CD4-positive, alpha-beta T cell treated with Interleukin-6 for 4 hours (primary cell): ENCODE measurements around the gene GZMM.
"Not testable (repeated sequence)": the region's sequence is repeated elsewhere in the genome, so short reads cannot be mapped to it uniquely, and the experiment has no call there.

Experiments used
- DNase-seq: peaks from one replicate; pipeline ENCODE4 v3.0.0-alpha.2; 2020; ENCODE audit warnings: mixed read lengths

The GZMM gene

DNA sequence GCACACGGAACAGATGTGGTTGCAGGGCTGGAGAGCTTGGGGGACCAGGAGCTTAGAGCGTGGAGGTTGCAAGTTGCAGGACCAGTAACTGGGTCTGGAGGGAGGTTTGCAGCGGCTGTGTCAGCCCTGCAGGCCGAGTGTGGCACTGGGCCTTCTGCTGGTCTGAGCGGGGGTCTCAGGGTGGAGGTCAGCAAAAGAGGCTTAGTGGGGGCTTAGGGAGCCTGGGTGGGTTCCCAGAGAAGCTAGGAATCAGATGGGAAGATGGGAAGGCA is 40.1 kb downstream of the GZMM start:
- no peak for DNase-seq

DNA sequence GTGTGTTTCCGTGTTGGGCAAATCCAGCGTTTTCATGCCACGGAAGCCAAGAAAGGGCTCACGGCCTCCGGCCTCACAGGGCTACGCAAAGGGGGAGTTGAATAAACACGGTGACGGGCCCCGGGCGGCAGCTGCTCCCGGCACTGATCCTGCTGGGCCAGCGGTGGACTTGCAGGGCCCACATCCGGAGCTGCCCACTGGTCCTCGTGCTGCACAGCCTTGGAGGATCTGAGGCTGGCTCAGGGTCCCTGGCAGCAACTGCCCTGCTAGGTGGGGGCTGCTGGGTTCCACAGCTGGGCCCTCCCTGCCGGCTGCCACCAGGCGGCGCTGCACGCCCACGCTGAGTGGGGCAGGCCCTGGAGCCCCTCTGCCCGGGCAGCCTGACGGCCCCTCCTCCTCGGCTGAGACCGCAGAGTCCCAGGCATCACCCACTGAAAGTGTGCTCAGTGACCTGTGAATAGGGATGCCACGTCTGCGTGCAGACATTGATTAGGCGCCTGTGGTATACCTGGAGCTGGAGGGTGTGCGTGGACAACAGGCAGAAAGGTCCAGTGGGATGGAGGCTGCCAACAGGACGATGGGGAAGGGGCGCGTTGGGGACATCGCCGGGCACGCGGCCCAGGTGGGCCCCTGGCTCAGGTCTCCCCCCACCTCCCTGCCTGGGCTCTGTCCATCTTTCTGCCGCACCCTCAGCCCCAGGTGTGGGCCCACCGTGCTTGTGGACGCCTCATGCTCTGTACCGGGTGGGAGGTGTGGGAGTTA is 40.6 kb downstream of the GZMM start:
- DNase-seq, result peak; percentile 73

DNA sequence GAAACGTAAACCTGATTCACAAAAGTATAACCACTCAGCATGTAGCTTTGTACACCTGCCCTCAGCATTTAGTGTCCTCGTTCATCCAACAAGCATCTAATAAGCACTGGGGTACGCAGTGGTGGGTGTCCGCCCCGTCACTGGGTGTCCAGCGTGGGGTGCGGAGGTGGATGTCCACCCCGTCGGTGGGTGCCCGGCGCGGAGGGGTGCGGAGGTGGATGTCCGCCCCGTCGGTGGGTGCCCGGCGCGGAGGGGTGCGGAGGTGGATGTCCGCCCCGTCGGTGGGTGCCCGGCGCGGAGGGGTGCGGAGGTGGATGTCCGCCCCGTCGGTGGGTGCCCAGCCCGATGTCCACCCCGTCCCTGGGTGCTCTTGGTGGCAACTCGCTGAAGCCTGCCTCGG is 41.3 kb downstream of the GZMM start:
- DNase-seq, result not testable (repeated sequence)

DNA sequence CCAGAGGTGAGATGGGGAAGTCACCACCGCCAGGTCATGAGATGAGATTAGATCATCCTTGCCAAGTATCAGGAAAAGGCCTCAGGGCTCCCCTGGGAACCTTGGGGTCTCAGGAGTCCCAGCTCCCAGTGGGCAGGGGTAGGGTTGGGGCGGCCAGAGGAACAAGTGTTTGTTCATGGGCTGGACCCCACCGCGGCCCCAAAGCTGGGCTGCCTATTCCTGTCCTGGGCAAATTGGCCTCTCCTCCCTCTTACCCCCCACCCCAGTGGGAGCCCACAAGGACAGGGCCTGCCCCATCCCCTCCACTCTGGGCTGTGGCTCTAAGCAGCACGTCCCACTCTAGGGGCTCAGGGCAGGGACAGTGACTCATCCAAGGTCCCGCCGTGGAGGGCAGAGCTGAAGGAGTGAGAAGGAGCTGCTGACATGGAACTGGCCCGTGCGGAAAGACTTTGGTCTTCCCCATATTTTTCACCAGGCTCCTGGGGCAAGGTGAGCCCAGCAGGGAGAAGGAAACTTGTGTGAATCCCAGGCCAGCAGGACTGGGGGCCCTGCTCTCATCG is 41.8 kb downstream of the GZMM start:
- no peak for DNase-seq

DNA sequence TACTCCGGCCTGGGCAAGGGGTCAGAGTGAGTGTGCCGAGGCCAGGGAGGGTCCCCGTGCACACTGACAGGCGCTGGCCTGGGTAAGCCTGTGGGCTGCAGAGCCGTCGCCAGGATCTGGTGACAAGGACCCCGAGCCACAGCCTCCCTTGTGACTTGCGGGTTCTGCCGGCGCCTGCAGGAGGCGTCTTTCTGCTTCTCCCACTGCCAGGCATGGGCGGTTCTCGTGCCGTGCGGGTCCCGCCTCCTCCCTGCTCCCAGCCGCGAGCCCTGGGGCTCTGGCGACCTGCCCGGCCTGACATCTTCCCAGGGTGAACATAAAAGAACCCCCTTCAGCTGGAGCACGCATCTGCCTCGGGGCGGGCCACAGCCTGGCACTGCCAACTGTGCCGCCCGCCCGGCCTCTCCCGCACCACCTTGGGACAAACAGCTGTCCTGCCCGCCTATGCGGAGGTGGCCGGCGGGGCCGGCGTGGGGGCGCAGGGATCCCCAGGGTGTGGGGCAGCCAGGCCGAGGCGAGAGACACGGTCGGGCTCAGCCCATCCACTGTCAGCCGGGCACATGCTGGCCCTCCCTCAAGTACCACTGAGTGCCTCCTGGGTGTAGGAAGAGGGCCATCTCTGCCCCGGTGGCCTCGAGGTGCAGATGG is 44.4 kb downstream of the GZMM start:
- DNase-seq, result peak; percentile 73

DNA sequence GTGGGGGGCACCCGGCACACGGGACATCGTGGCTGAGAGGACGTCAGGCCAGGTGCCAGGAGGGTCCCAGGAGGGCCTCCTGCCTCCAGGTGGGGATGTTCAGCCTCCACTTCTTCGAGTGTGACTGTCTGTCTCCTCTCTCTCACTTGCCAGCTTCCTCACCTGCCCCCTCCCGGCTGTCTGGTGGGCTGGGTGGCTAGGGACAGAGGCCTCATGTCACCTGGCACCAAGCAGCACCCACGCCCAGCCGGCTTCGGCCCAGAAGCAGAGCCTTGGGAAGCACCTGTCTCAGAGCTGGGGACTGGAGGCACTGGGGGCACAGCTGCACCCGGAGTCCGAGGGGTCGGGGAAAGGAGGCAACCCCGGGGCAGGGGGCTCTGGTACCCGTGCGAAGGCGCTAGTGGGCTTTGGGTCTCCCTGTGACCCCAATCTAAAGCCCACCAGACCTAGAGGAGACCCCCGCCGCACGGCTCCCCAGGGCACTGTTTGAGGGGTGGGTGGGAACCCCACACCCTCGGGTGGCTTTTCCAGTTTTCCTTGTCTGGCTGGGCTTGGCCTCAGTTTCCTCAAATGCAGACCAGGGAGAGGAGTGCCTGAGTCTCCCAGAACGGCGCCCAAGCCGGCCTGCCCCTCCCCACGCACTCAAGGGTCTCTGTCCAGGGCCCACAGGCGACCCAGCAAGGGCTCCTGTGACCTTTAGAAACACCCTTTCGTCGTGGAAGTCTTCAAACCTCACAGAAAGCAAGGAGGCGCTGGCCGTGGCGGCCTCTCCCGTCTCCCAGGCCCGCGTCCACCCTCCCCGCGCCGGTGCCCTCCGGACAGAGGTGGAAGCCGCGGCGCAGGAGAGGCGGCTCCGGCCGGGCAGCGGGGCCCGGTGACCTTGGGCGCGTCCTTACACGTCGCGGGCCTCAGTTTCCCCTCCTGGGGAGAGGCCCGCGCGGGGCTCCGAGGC is 45.2 kb downstream of the GZMM start:
- peak; percentile 14 for DNase-seq

DNA sequence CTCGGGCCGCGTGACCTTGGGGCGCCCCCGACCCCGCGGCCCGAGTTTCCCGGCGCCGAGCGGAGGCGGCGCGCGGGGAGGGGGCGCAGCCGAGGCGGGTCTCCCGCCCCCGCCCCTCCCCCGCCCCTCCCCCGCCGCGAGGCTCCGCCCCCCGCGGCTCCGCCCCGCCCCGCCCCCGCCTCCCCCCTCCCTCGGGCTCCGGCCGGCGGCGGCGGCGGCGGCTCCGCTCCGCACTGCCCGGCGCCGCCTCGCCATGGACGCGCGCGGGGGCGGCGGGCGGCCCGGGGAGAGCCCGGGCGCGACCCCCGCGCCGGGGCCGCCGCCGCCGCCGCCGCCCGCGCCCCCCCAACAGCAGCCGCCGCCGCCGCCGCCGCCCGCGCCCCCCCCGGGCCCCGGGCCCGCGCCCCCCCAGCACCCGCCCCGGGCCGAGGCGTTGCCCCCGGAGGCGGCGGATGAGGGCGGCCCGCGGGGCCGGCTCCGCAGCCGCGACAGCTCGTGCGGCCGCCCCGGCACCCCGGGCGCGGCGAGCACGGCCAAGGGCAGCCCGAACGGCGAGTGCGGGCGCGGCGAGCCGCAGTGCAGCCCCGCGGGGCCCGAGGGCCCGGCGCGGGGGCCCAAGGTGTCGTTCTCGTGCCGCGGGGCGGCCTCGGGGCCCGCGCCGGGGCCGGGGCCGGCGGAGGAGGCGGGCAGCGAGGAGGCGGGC is 46.0 kb downstream of the GZMM start, which contains the start of gene HCN2:
HCN2 (plus strand) TSS at position 189 of the 703 bp plus-strand sequence; CDS start at position 254, 65 bp downstream.
- DNase-seq, result no peak

DNA sequence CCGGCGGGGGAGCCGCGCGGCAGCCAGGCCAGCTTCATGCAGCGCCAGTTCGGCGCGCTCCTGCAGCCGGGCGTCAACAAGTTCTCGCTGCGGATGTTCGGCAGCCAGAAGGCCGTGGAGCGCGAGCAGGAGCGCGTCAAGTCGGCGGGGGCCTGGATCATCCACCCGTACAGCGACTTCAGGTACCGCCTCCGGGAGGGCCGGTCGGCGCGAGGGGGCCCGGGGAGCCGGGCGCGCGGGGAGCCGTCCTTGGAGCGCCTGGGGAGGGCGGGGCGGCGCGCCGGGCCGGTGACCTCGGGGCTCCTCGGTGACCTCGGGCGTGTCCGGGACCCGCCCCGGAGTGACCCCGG is 46.5 kb downstream of the GZMM start:
- peak; percentile 48 for DNase-seq

DNA sequence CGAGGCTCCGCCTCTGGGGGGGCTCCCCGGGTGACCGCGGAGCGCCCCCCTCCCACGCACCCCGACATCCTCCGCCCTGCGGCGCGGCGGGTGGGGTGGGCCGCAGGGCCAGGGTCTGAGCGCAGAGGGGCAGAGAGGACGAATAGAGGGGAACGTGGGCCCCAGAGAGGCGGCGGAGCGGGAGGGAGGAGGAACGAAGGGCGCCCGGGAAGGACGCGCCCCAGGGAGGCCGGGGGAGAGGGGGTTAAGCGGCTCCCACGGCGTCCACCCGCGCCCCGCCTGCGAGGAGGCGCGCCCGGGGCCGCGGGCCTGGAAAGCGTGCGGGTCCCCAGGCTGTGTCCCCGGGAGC is 46.9 kb downstream of the GZMM start:
- no peak for DNase-seq

DNA sequence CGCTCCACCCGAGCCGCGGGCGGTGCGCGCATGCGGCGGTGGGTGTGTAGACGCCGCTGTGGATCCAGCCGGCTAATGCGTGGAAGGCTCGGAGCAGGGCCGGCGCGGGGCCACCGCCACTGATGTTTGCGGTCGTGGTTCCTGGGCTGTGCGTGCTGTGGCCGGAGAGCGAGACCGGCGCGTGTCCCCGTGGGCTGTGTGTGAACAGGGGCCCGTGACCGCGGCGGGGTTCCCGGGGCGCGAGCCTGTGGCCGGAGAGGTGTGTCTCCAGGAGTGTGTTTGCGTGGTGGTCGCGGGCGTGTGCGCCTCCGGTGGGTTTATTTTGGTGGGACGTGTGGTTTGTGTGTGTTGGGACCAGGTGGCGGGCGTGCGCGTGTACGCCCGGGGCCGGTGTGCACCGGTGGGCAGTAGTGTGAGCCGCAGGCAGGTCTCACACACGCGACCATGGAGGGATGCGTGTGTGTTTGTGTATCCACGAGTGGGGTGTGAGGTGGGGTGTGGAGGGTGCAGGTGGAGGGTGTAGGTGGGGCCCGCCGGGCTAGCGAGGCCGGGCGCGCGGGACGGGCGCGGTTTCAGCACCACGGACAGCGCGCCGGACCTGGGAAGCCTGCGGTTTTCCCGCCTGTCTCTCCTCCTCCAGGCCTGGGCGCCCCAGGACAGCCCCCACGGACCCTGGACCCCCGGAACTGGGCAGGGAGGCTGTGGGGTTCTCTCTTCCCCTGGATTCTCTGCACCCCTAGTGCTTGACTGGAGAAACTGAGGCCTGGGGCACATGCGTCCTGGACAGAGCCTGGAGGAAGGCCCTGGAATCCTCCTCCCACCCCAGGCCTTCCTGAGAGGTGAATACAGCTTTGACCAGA is 47.5 kb downstream of the GZMM start:
- no peak for DNase-seq

DNA sequence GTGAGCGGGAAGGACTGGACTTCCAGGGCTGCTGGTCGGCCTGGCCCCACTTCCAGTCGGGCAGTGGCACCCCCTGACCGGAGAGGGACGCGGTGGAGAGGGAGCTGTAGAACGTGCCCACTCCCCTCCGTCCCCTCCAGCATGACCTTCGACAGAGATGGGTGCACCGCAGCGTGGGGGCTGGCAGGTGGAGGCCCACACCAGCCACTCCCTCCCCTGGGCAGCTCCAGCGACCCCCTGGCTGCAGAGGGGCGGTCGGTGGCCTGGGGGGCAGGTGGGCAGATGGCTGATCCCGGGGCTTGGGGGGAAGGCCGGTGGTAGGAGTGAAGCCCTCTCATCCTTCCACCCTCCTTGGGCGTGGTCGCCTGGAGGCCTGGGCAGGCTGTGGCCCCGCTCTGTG is 48.2 kb downstream of the GZMM start:
- DNase-seq, result no peak

DNA sequence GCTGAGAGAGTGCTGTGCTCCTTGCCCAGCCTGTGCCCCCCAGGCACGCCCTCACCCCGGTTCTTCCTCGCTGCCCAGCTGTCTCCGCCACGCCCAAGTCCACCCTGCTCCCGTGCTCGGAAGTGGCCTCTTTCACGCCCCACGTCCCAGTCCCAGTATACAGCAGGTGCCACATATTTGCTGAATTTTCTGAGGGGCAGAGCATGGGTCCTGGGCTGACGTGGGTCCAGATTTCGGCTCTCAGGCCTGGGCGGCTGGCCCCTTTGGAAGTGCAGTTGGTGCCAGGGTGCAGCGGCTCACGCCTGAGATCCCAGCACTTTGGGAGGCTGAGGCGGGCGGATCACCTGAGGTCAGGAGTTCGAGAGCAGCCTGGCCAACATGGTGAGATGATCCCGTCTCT is 49.2 kb downstream of the GZMM start:
- DNase-seq, result no peak

DNA sequence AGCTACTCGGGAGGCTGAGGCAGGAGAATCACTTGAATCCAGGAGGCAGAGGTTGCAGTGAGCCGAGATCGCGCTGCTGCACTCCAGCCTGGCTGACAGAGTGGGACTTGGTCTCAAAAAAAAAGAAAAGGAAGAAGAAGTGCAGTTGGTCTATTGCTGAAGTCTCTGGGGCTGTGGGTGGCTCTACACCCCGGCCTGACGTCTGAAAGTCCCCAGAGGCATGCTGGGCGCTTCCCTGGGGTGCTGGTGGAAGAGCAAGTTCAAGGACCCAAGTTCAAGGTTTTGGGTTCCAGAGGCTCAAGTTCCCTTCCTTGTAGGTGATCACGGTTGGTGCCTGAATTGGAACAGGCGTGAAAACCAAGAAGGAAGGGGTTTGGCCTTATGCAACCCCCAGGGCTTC is 49.7 kb downstream of the GZMM start:
- no peak for DNase-seq

DNA sequence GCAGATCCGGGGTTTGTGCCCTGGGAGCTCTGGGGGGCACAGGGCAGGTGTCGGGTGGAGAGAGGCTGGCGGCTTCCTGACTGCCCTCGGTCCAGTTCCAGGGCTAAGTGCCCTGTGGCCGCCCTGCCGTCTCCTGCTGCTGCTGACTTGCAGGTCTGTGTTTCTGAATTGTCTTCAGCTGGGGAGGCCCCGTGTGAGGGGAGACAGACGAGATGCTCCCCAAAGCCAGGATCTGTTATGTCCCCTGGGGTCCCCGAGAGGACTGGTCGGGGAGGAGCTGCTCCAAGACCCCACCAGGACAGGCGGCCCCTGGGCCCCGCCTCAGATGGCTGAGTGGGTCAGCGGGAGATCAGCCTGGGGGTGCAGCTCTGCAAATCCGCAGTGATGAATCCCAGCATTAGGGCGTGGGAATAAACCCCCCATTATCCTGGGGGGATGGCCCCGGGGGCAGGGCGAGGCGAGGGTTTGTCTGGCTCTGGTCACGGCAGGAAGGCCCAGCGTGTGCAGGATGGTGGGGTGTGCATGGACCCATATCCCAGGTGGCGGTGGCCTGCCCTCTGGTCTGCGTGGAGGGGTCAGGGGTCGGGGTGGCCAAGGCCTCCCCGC is 50.5 kb downstream of the GZMM start:
- DNase-seq, result no peak

DNA sequence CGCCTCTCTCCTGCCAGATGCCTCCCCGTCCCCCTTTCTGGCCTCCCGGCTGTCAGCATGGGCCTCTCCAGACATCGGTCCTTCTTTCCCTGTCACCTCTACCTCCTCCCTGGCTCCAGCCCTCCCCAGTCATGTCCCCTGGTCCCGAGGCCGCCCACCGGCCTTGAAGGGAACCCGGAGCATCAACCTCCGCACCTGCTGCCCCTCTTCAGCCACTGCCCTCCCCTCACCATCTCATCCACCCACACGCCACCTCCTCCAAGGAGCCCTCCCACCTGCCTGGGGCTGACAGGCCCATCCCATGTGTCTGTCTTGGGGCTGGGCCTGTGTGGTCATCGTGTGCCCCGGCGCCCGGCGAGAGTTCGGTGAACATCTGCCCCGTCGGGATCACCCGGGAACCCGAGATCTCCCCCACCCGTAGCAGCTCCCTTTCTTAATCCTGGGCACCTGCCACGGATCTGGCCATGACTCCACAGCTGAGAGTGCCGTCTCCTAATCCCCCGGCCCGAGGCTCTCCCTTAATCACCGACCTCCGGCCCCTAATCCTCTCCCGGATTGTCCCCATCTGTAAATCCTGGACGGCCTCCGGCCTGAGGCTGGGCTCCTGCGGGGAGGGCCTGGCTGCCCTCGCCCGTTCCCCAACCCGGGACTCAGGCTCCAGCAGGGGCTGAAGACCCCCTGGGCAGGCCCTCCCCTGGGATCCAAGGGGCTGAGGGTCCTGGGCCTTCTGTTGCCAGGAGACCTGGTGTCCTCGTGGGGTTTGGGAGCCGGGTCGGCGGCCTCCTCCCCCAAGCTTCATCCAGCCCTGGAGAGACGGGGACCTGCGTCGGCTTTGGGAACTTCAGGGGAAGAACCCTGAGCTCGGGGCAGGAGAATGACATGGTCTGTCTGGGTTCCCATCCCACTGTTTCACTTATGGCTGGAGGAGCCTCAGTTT is 51.7 kb downstream of the GZMM start:
- no peak for DNase-seq

DNA sequence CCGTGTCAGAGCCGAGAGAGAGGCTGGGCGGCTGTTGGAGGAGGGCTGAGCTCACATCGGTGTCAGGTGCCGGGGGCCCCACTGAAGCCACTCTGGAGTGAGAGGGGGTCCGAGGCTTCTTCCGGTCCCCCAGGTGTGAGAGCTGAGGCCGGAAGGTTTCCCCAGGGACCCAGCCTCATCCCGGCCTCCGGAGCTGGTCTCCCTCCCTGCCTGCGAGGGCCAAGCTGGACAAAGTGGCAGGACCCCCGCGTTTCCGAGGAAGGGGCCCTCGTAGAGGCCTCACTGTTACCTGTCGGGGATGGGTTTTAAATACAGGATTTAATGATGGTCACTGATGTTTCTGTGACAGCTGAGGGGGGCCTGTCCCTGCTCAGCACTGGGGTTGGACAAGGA is 52.4 kb downstream of the GZMM start:
- no peak for DNase-seq

DNA sequence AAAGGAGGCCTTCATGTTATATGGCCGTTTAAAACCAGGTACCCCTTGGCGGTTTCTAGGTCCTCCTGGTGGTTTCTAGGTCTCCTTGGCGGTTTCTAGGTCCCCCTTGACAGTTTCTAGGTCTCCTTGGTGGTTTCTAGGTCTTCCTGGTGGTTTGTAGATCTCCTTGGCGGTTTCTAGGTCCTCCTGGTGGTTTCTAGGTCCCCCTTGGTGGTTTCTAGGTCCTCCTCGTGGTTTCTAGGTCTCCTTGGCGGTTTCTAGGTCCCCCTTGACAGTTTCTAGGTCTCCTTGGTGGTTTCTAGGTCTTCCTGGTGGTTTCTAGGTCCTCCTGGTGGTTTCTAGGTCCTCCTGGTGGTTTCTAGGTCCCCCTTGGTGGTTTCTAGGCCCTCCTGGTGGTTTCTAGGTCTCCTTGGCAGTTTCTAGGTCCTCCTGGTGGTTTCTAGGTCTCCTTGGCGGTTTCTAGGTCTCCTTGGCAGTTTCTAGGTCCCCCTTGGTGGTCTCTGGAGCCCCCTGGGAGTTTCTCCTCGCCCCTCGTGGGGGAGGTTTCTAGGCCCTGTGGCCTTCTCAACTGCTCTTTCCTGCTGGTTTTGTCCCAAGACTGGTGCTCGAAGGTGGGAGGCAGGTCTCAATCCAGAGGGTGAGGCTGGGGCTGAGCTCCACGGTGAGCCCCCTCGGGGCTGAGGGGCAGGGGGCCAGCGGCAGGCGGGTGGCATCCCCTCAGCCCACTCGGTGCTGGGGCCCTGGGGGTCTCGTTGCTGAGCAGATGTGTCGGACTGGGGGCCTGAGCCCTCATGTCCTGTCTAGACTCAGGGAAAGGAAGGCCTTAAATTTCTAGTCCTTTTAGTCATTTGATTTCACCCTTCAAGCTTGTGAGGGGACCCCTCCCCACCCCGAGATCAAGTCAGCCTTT is 53.8 kb downstream of the GZMM start:
- DNase-seq, result no peak
